Islet precursor cell (in vitro differentiated cells): ENCODE measurements around the gene SLC39A11.
"Not testable (repeated sequence)": the region's sequence is repeated elsewhere in the genome, so short reads cannot be mapped to it uniquely, and the experiment has no call there.

Experiments used
- DNase-seq: peaks from one replicate; pipeline ENCODE4 v3.0.0-alpha.2; 2018

The SLC39A11 gene

DNA sequence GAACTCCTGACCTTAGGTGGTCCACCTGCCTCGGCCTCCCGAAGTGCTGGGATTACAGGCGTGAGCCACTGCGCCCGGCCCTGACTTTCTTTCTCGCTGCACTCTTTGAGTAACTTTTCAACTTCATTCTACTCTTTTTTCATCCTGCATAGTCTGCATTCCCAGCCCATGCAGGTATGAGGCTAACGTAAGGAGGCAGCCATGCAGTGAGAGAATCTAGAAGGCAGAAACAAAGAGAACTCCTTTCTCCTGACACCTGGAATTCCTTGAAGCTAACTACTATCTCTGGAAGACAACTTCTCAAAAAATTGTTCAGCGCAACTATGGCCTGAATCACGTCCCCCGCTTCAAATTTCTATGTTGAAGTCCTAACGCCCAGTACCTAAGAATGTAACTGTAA lies 152.0 kb downstream of the SLC39A11 start:
- no peak for DNase-seq

GRCh38 chr17:72938482-72938881 lies 154.0 kb downstream of the SLC39A11 start:
- no peak for DNase-seq

- DNase-seq, result no peak
Observed at GRCh38 chr17:72937707-72938106, 154.8 kb downstream of the SLC39A11 start.

GRCh38 chr17:72937254-72937653 lies 155.2 kb downstream of the SLC39A11 start:
- DNase-seq, result not testable (repeated sequence)

DNA sequence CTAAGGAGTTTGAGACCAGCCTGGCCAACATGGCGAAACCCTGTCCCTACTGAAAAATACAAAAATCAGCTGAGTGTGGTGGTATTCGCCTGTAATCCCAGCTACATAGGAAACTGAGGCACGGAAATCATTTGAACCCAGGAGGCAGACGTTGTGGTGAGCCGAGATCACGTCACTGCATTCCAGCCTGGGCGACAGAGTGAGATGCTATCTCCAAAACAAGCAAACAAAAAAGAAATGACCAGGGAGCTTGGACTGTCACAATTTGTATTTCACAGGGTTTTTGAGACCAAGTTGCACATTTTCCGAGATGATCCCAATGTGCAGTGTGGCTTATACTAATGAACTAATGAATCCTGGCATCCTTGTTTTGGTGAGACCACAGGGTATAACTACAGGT lies 156.5 kb downstream of the SLC39A11 start:
- no peak for DNase-seq

GRCh38 chr17:72934927-72935326 lies 157.6 kb downstream of the SLC39A11 start:
- no peak for DNase-seq

DNA sequence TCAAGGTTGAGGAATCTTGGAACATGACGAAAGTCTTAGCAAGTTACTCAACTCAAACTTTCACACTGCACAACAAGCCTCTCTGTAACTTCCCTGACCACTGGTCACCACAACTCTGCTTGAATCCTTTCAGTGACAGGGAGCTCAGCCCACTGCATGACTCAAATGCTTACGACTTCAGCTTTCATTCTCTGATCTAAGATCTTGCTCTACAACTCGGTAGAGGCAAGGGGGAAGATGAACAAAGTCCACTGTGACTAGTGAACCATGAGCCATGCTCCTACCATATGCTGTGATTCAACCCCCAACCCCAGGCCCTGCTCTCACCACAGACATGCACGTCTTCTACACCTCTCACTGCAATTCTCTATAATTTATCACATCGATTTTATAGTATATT lies 160.9 kb downstream of the SLC39A11 start:
- DNase-seq, result no peak

DNA sequence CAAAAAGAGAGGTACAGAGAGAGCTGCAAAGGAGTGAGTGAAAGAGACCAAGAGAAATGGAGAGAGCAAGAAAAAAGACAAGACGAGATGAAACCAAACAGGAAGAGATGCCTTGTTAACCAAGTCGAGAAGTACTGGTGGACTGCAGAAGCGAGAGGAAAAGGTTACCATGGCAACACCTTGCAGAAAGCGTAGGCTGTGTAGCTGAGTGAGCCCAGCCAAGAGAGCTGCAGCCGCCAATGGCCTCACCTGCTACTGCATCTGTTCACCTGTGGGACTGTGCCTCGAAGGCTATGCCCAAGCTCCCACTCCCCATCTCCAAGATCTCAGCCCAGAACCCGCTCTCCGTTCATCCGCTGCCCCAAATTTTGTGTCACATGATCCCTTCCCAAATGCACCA lies 161.3 kb downstream of the SLC39A11 start:
- DNase-seq, result no peak

GRCh38 chr17:72930031-72930430 lies 162.5 kb downstream of the SLC39A11 start:
- DNase-seq, result no peak

GRCh38 chr17:72928454-72929136 lies 163.9 kb downstream of the SLC39A11 start:
- DNase-seq, result no peak

GRCh38 chr17:72927760-72928159 lies 164.7 kb downstream of the SLC39A11 start:
- no peak for DNase-seq

DNA sequence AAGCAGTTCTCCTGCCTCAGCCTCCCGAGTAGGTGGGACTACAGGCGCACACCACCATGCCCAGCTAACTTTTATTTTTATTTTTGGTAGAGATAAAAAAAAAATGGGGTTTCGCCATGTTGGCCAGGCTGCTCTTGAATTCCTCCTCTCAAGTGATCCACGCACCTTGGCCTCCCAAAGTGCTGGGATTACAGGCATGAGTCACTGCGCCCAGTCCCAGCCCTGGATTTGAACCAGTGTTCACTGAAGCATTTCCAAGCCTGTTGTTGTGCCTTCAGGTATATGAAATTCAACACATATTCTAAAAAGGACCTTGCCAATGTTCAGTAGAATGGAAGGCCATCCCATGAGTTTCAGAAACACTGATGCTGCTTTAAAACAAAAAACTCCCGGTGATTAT lies 165.3 kb downstream of the SLC39A11 start:
- DNase-seq, result no peak

GRCh38 chr17:72926171-72926570 lies 166.3 kb downstream of the SLC39A11 start:
- no peak for DNase-seq

DNA sequence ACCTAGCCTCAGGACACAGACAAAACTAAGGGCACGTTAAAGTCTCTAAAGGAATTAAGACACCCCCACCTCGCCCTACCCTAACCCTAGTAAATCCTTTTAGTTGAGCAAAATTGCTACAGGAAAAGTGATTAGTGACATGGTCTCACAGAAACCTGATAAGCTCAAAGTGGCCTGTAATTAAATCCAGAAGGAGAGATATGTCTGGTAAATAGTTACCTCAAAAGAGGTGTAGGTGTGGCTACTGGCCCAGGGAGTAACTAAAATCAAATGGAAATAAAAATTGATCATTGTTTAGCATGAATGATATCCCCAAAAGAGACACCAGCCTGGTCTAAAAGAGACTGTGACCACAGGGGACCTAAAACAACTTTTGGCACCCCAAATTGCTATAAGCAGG lies 168.3 kb downstream of the SLC39A11 start:
- no peak for DNase-seq

- DNase-seq, result no peak
Observed at GRCh38 chr17:72922219-72922618, 170.3 kb downstream of the SLC39A11 start.

DNA sequence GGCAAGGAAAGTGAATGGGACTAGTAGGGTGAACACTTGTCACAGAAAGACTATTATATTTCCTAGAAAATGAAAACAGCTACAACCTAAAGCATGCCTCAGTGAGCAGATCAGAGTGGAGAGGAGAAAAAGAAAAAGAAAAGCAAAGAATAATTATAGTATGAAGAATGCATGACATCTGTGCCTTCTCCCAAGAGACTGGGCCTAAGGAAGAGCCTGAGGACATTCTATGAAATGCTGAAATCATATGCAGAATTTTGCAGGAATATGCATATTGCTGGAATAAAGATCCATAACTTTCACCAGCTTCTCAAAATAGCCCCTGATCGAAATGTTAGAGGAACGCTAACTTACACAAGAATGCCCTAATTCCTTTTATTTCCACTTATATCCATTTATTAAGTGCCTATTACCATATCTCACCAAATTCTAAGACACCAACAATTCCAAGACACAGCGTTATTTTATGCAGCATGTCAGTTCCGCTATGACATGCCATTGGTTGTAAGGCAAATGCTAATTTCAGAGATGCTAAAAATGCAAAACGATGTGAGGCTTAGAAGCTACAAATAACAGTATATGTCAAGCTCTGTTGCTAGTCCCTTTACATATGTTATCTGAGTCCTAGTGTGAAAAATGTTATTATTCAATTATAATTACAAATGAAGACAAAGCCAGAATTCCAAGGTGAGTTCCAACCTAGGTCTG lies 171.0 kb downstream of the SLC39A11 start:
- DNase-seq, result no peak

DNA sequence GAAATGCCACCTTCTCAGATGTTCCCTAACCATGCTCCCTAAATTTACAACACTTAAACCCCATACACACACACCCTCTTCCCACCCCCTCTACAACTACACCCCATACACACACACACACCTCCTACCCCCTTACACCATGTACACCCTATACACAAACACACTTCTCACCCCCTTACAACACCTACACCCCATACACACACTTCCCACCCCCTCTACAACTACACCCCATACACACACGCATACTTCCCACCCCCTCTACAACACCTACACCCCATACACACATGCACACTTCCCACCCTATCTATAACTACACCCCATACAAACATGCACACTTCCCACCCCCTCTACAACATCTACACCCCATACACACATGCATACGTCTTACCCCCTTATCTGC lies 172.0 kb downstream of the SLC39A11 start:
- no peak for DNase-seq

GRCh38 chr17:72916991-72917390 lies 175.5 kb downstream of the SLC39A11 start:
- no peak for DNase-seq

- DNase-seq, result no peak
Observed at GRCh38 chr17:72915625-72916081, 176.8 kb downstream of the SLC39A11 start.

DNA sequence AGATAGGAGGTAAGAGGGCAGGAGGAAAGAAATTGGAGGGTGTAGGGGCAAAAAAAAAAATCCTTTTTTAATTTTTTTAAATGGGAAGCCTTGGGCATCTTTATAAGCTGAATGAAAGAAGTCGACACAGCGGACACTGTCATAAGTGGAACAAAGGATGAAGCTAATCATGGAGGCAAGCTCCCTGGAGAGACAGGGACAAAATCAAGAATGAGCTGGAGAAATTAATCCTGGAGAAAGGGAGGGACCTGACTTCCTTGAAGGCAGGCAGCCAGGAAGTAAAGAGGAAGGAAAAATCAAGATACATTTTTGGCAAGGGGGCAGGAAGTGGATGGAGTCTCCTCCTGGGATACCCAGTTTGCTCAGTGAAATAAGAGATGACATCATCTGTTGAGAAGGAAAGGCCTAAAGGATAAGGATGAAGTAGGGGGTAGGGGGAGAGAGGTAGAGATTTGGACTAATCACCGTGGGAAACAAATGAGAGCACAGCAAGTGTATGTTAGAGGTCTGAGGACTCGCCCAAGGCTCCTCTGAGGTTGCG lies 179.3 kb downstream of the SLC39A11 start:
- DNase-seq, result no peak

DNA sequence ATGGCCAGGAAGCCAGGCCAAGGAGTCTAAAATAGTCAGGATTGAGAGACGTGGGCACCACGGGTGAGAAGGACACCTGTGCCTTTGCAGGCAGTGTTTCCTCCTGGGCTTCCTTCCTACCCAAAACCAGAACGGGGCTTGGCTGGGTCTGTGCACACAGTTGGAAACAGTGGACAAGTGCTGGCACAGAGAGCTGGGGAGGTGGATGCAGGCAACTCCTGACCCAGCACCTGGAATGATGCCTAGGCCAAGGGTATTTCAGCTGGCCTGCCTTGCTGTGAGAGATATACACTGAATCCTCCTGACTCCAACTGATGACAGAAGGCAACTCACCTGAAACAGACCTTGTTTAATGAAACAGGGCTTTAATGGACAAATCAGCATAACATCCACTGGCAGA lies 186.2 kb downstream of the SLC39A11 start:
- no peak for DNase-seq

GRCh38 chr17:72903522-72903921 lies 189.0 kb downstream of the SLC39A11 start:
- no peak for DNase-seq

- no peak for DNase-seq
Observed at GRCh38 chr17:72901657-72902056, 190.8 kb downstream of the SLC39A11 start.

DNA sequence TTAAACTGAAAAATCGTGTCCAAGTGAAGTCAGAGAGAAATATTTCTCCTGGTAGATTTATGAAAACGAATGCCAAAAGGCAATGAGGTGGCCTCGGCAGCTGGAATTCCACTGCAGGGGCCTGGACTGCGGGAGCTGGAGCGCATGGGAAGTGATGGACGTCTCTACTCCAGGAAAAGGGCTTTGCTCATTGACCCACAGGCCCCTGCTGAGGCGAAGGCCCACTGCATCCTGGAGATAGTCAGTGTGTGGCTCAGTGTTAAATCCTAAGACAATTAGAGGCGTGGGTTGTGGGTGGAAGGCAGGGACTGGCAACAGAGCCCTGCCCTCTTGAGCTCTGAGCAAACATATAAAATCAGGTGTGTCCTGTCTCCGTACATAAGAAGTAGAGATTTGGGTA lies 191.4 kb downstream of the SLC39A11 start:
- DNase-seq, result no peak

GRCh38 chr17:72900654-72900971 lies 191.9 kb downstream of the SLC39A11 start:
- no peak for DNase-seq
